ENCODE data around the gene RAB38.

The RAB38 gene

GRCh38 chr11:88174709-88175568, at the start of gene RAB38:
TSS of gene RAB38 (minus strand) at chr11:88175443. CDS start at chr11:88175384, 59 bp downstream.
- DNase-seq: peak in 7 of 56 donors; percentile 1 to 15 (median 6)

- no peak for DNase-seq
These were observed 38.2 kb upstream of the RAB38 start for GRCh38 chr11:88213406-88213805.

- no peak for DNase-seq
These were observed 37.1 kb upstream of the RAB38 start for GRCh38 chr11:88212300-88212699.

GRCh38 chr11:88208745-88209144, 33.5 kb upstream of the RAB38 start:
- DNase-seq: no peak

GRCh38 chr11:88206751-88207150, 31.5 kb upstream of the RAB38 start:
- no peak for DNase-seq

- DNase-seq: no peak
These were observed 29.1 kb upstream of the RAB38 start for GRCh38 chr11:88204353-88204752.

- DNase-seq: no peak
These were observed 28.4 kb upstream of the RAB38 start for GRCh38 chr11:88203604-88204003.

- DNase-seq: no peak
These were observed 27.3 kb upstream of the RAB38 start for GRCh38 chr11:88202498-88202897.

GRCh38 chr11:88196393-88196792, 21.1 kb upstream of the RAB38 start:
- no peak for DNase-seq

GRCh38 chr11:88195908-88196307, 20.7 kb upstream of the RAB38 start:
- DNase-seq: no peak

GRCh38 chr11:88194990-88195389, 19.7 kb upstream of the RAB38 start:
- DNase-seq: no peak

GRCh38 chr11:88193278-88193677, 18.0 kb upstream of the RAB38 start:
- DNase-seq: no peak

- DNase-seq: no peak
These were observed 13.7 kb upstream of the RAB38 start for GRCh38 chr11:88188932-88189253.

GRCh38 chr11:88188251-88188931, 13.1 kb upstream of the RAB38 start:
- DNase-seq: no peak

GRCh38 chr11:88183233-88183632, 8.0 kb upstream of the RAB38 start:
- DNase-seq: no peak

- DNase-seq: no peak
These were observed 6.5 kb upstream of the RAB38 start for GRCh38 chr11:88181776-88182175.

GRCh38 chr11:88179971-88180629, 4.9 kb upstream of the RAB38 start:
- DNase-seq: no peak

GRCh38 chr11:88179141-88179540, 3.9 kb upstream of the RAB38 start:
- DNase-seq: no peak

- no peak for DNase-seq
These were observed 2.9 kb upstream of the RAB38 start for GRCh38 chr11:88178191-88178590.

- no peak for DNase-seq
These were observed 379 bp upstream of the RAB38 start for GRCh38 chr11:88175569-88176075.

- no peak for DNase-seq
These were observed 1.3 kb downstream of the RAB38 start for GRCh38 chr11:88173956-88174355.

- DNase-seq: no peak
These were observed 3.3 kb downstream of the RAB38 start for GRCh38 chr11:88171982-88172381.

Data from nucleus accumbens (tissue), 56 donors.